ENCODE results near the gene TEX261. TPM values are rescaled to one million over a fixed set of nuclear protein-coding genes. Genes with fewer than 3 reads are reported as not detected.

The TEX261 gene
- total RNA-seq, 1 experiment from 2014 or later, result 55.3 TPM

GRCh38 chr2:70965506-70965905 lies 29.2 kb downstream of the TEX261 start:
- DNase-seq (ENCODE audit: low read depth, low spot score), result no peak
- in situ Hi-C loops (cut with HindIII; ENCODE audit: low pct_unique_long_range_greater_than_20kb, low sequenced_read_pairs), result no loop called here

- peak; percentile 76 for DNase-seq (ENCODE audit: low read depth, low spot score)
- in situ Hi-C loops (cut with HindIII; ENCODE audit: low pct_unique_long_range_greater_than_20kb, low sequenced_read_pairs), result no loop called here
Observed at GRCh38 chr2:70964596-70965386, 29.9 kb downstream of the TEX261 start.

GRCh38 chr2:70964133-70964532 lies 30.5 kb downstream of the TEX261 start:
- DNase-seq (ENCODE audit: low read depth, low spot score), result no peak
- in situ Hi-C loops (cut with HindIII; ENCODE audit: low pct_unique_long_range_greater_than_20kb, low sequenced_read_pairs), result no loop called here

- in situ Hi-C loops (cut with HindIII; ENCODE audit: low pct_unique_long_range_greater_than_20kb, low sequenced_read_pairs), result no loop called here
- no peak for DNase-seq (ENCODE audit: low read depth, low spot score)
Observed at GRCh38 chr2:70962885-70963878, 31.5 kb downstream of the TEX261 start.

- no peak for DNase-seq (ENCODE audit: low read depth, low spot score)
- in situ Hi-C loops (cut with HindIII; ENCODE audit: low pct_unique_long_range_greater_than_20kb, low sequenced_read_pairs), result no loop called here
Observed at GRCh38 chr2:70962211-70962884, 32.3 kb downstream of the TEX261 start.

- DNase-seq (ENCODE audit: low read depth, low spot score), result no peak
- in situ Hi-C loops (cut with HindIII; ENCODE audit: low pct_unique_long_range_greater_than_20kb, low sequenced_read_pairs), result no loop called here
Observed at GRCh38 chr2:70961648-70961994, 33.1 kb downstream of the TEX261 start.

- peak; percentile 40 for DNase-seq (ENCODE audit: low read depth, low spot score)
- in situ Hi-C loops (cut with HindIII; ENCODE audit: low pct_unique_long_range_greater_than_20kb, low sequenced_read_pairs), result no loop called here
Observed at GRCh38 chr2:70960833-70961647, 33.6 kb downstream of the TEX261 start.

GRCh38 chr2:70959851-70960832 lies 34.5 kb downstream of the TEX261 start:
- in situ Hi-C loops (cut with HindIII; ENCODE audit: low pct_unique_long_range_greater_than_20kb, low sequenced_read_pairs), result no loop called here
- peak; percentile 36 for DNase-seq (ENCODE audit: low read depth, low spot score)

- no peak for DNase-seq (ENCODE audit: low read depth, low spot score)
- in situ Hi-C loops (cut with HindIII; ENCODE audit: low pct_unique_long_range_greater_than_20kb, low sequenced_read_pairs), result no loop called here
Observed at GRCh38 chr2:70959271-70959761, 35.4 kb downstream of the TEX261 start.

GRCh38 chr2:70958759-70959158 lies 35.9 kb downstream of the TEX261 start:
- in situ Hi-C loops (cut with HindIII; ENCODE audit: low pct_unique_long_range_greater_than_20kb, low sequenced_read_pairs), result no loop called here
- no peak for DNase-seq (ENCODE audit: low read depth, low spot score)

- in situ Hi-C loops (cut with HindIII; ENCODE audit: low pct_unique_long_range_greater_than_20kb, low sequenced_read_pairs), result no loop called here
- DNase-seq (ENCODE audit: low read depth, low spot score), result no peak
Observed at GRCh38 chr2:70957798-70958197, 36.9 kb downstream of the TEX261 start.

GRCh38 chr2:70956141-70956540 lies 38.5 kb downstream of the TEX261 start:
- in situ Hi-C loops (cut with HindIII; ENCODE audit: low pct_unique_long_range_greater_than_20kb, low sequenced_read_pairs), result no loop called here

GRCh38 chr2:70954886-70955285 lies 39.8 kb downstream of the TEX261 start:
- in situ Hi-C loops (cut with HindIII; ENCODE audit: low pct_unique_long_range_greater_than_20kb, low sequenced_read_pairs), result no loop called here
- no peak for DNase-seq (ENCODE audit: low read depth, low spot score)

More at GRCh38 chr2:70956141-70956540, 38.5 kb downstream of the TEX261 start:
- DNase-seq (ENCODE audit: low read depth, low spot score), result no peak

- in situ Hi-C loops (cut with HindIII; ENCODE audit: low pct_unique_long_range_greater_than_20kb, low sequenced_read_pairs), result no loop called here
- peak; percentile 87 for DNase-seq (ENCODE audit: low read depth, low spot score)
Observed at GRCh38 chr2:70949086-70949485, 45.6 kb downstream of the TEX261 start.

- in situ Hi-C loops (cut with HindIII; ENCODE audit: low pct_unique_long_range_greater_than_20kb, low sequenced_read_pairs), result no loop called here
- DNase-seq (ENCODE audit: low read depth, low spot score), result peak; percentile 90
Observed at GRCh38 chr2:70948337-70949003, 46.2 kb downstream of the TEX261 start.

Measured in SK-MEL-5 (cell line).